ENCODE results near the gene DPY30. TPM values are rescaled to one million over a fixed set of nuclear protein-coding genes. Genes with fewer than 3 reads are reported as not detected.
A peak's percentile ranks its signal among the peaks of the same experiment; 100 is the strongest.
"Not testable (repeated sequence)": the region's sequence is repeated elsewhere in the genome, so short reads cannot be mapped to it uniquely, and the experiment has no call there.

The DPY30 gene
- total RNA-seq, 4 donors from 2014 or later, result 29.5 to 45.4 (median 36.3) TPM

GRCh38 chr2:32063310-32064020 lies 23.9 kb upstream of the DPY30 start, which contains the start of gene SPAST:
Gene SPAST, plus strand, starts transcription at chr2:32063556. Its CDS starts 276 bp downstream, at chr2:32063832.
- peak; percentile 97 to 99 (median 98) for DNase-seq
- Histone ChIP-seq H3K27me3 (no peaks in the 10 kb centered on the region), H3K36me3 (peaks cover 0 to 9% (median 0%) of the 10 kb centered on the region in 3 donors), H3K4me1 (peaks cover 0 to 13% (median 3%) of the 10 kb centered on the region in 4 donors), H3K9me3 (no peaks in the 10 kb centered on the region), H3K4me3 (peak within 1 kb of the TSS; percentile 74 to 92 (median 84)), H3K27ac (peak within 1 kb of the TSS; percentile 88 to 96 (median 90))
- peak in 1 of 2 donors; percentile 64 for TF ChIP-seq POLR2A (IDR thresholded peaks at IDR 0.05)
- TF ChIP-seq CTCF (IDR thresholded peaks at IDR 0.05), result peak; percentile 54 to 96 (median 76)

GRCh38 chr2:32061973-32062861 lies 22.6 kb upstream of the DPY30 start:
- TF ChIP-seq POLR2A (IDR thresholded peaks at IDR 0.05), result no peak
- TF ChIP-seq CTCF (IDR thresholded peaks at IDR 0.05), result no peak
- H3K36me3 ChIP-seq, result peaks cover 0 to 9% (median 0%) of the 10 kb centered on the region in 3 donors
- peak overlapping the region; percentile 23 to 96 (median 90) for H3K27ac ChIP-seq
- H3K4me1 ChIP-seq, result peaks cover 0 to 13% (median 3%) of the 10 kb centered on the region in 4 donors
- H3K4me3 ChIP-seq, result peak overlapping the region; percentile 74 to 92 (median 84)
- DNase-seq, result peak in 2 of 3 donors; percentile 49 to 59
- H3K9me3 ChIP-seq, result no peaks in the 10 kb centered on the region
- H3K27me3 ChIP-seq, result no peaks in the 10 kb centered on the region

- TF ChIP-seq POLR2A (IDR thresholded peaks at IDR 0.05) (no peak), CTCF (IDR thresholded peaks at IDR 0.05) (no peak)
- H3K27ac ChIP-seq, result no peak overlapping the region
Measured at GRCh38 chr2:32061430-32061829, 21.8 kb upstream of the DPY30 start.

GRCh38 chr2:32060266-32060665 lies 20.7 kb upstream of the DPY30 start:
- TF ChIP-seq POLR2A (IDR thresholded peaks at IDR 0.05) (no peak), CTCF (IDR thresholded peaks at IDR 0.05) (no peak)

More at GRCh38 chr2:32061430-32061829, 21.8 kb upstream of the DPY30 start:
- Histone ChIP-seq H3K4me1 (peaks cover 0 to 13% (median 3%) of the 10 kb centered on the region in 4 donors), H3K4me3 (no peak overlapping the region), H3K36me3 (peaks cover 0 to 6% (median 0%) of the 10 kb centered on the region in 3 donors), H3K9me3 (no peaks in the 10 kb centered on the region), H3K27me3 (no peaks in the 10 kb centered on the region)
- DNase-seq, result no peak

GRCh38 chr2:32058130-32058529 lies 18.5 kb upstream of the DPY30 start:
- TF ChIP-seq POLR2A (IDR thresholded peaks at IDR 0.05), result no peak
- TF ChIP-seq CTCF (IDR thresholded peaks at IDR 0.05), result no peak
- H3K9me3 ChIP-seq, result no peaks in the 10 kb centered on the region
- H3K27me3 ChIP-seq, result no peaks in the 10 kb centered on the region
- H3K27ac ChIP-seq, result no peak overlapping the region
- H3K36me3 ChIP-seq, result no peaks in the 10 kb centered on the region
- DNase-seq, result no peak
- H3K4me3 ChIP-seq, result no peak overlapping the region
- no peaks in the 10 kb centered on the region for H3K4me1 ChIP-seq

More at GRCh38 chr2:32060266-32060665, 20.7 kb upstream of the DPY30 start:
- no peak overlapping the region for H3K4me3 ChIP-seq
- no peak for DNase-seq
- H3K27me3 ChIP-seq, result no peaks in the 10 kb centered on the region
- no peaks in the 10 kb centered on the region for H3K9me3 ChIP-seq
- H3K27ac ChIP-seq, result no peak overlapping the region
- peaks cover 0 to 7% (median under 1%) of the 10 kb centered on the region in 4 donors for H3K4me1 ChIP-seq
- no peaks in the 10 kb centered on the region for H3K36me3 ChIP-seq

GRCh38 chr2:32054583-32054982 lies 15.0 kb upstream of the DPY30 start:
- H3K4me3 ChIP-seq, H3K27ac ChIP-seq, H3K4me1 ChIP-seq, H3K36me3 ChIP-seq, DNase-seq, H3K9me3 ChIP-seq, H3K27me3 ChIP-seq: not testable (repeated sequence)
